Activated CD4-positive, alpha-beta T cell treated with anti-CD3 and anti-CD28 coated beads for 4 hours (primary cell): Measurements from ENCODE around the gene USP21.

ENCODE experiments used
- DNase-seq, 2 donors: peaks; one replicate each; pipeline ENCODE4 v3.0.0-alpha.2; 2020

USP21 gene

GRCh38 chr1:161195171-161195570 lies 35.9 kb downstream of the USP21 start:
- no peak for DNase-seq

GRCh38 chr1:161196111-161196510 lies 36.8 kb downstream of the USP21 start:
- DNase-seq: no peak

- no peak for DNase-seq
Observed at GRCh38 chr1:161196521-161197451, 37.5 kb downstream of the USP21 start.

- no peak for DNase-seq
Observed at GRCh38 chr1:161197560-161198193, 38.4 kb downstream of the USP21 start.

GRCh38 chr1:161198194-161198896 lies 39.0 kb downstream of the USP21 start:
- DNase-seq: no peak

GRCh38 chr1:161198897-161199431 lies 39.7 kb downstream of the USP21 start, which contains the start of gene ADAMTS4:
ADAMTS4 (minus strand) TSS chr1:161199054; CDS start chr1:161198627, 427 bp downstream.
- no peak for DNase-seq

- no peak for DNase-seq
Observed at GRCh38 chr1:161199506-161200139, 40.3 kb downstream of the USP21 start.

- DNase-seq: no peak
Observed at GRCh38 chr1:161200421-161200991, 41.2 kb downstream of the USP21 start.

- no peak for DNase-seq
Observed at GRCh38 chr1:161200992-161201835, 41.9 kb downstream of the USP21 start.

- peak; percentile 95 for DNase-seq
Observed at GRCh38 chr1:161201836-161202712, 42.8 kb downstream of the USP21 start, which contains the start of gene NDUFS2. NDUFS2 (plus strand) TSS chr1:161202367; CDS start chr1:161202386, 19 bp downstream.

GRCh38 chr1:161206411-161207140 lies 47.3 kb downstream of the USP21 start:
- no peak for DNase-seq

GRCh38 chr1:161207173-161207572 lies 47.9 kb downstream of the USP21 start:
- DNase-seq: no peak

- DNase-seq: peak; percentile 70
Observed at GRCh38 chr1:161209790-161210409, 50.6 kb downstream of the USP21 start.

GRCh38 chr1:161214369-161214768 lies 55.1 kb downstream of the USP21 start:
- no peak for DNase-seq

GRCh38 chr1:161215076-161215475 lies 55.8 kb downstream of the USP21 start, which contains the start of gene FCER1G:
FCER1G (plus strand) TSS chr1:161215295; CDS start chr1:161215322, 27 bp downstream.
- no peak for DNase-seq
